Measurements from ENCODE around the gene SNN. TPM values are rescaled to one million over a fixed set of nuclear protein-coding genes. Genes with fewer than 3 reads are reported as not detected.

SNN gene
- polyA plus RNA-seq, 3 donors from 2014 or later = 2.4 to 11.1 (median 4.9) TPM

GRCh38 chr16:11684231-11685025 is 16.2 kb downstream of the SNN start:
- H3K27me3 Mint-ChIP-seq (ENCODE audit: low read depth in 3 of 3) = peaks cover 0 to 4% (median 0%) of the 10 kb centered on the region in 3 donors
- H3K9me3 Mint-ChIP-seq = no peaks in the 10 kb centered on the region
- no peak overlapping the region for H3K27ac Mint-ChIP-seq
- H3K36me3 Mint-ChIP-seq = peaks cover 21 to 50% (median 22%) of the 10 kb centered on the region in 3 donors
- no peak overlapping the region for H3K4me3 Mint-ChIP-seq
- H3K4me1 Mint-ChIP-seq = peaks cover 35 to 50% of the 10 kb centered on the region in 2 donors
- DNase-seq = no peak

GRCh38 chr16:11685844-11686618 is 17.8 kb downstream of the SNN start:
- no peak for DNase-seq
- peaks cover 35 to 41% of the 10 kb centered on the region in 2 donors for H3K4me1 Mint-ChIP-seq
- H3K36me3 Mint-ChIP-seq = peaks cover 24 to 52% (median 25%) of the 10 kb centered on the region in 3 donors
- peaks cover 0 to 4% (median 2%) of the 10 kb centered on the region in 3 donors for H3K27me3 Mint-ChIP-seq (ENCODE audit: low read depth in 3 of 3)
- H3K4me3 Mint-ChIP-seq = no peak overlapping the region
- H3K27ac Mint-ChIP-seq = no peak overlapping the region
- H3K9me3 Mint-ChIP-seq = no peaks in the 10 kb centered on the region

DNA sequence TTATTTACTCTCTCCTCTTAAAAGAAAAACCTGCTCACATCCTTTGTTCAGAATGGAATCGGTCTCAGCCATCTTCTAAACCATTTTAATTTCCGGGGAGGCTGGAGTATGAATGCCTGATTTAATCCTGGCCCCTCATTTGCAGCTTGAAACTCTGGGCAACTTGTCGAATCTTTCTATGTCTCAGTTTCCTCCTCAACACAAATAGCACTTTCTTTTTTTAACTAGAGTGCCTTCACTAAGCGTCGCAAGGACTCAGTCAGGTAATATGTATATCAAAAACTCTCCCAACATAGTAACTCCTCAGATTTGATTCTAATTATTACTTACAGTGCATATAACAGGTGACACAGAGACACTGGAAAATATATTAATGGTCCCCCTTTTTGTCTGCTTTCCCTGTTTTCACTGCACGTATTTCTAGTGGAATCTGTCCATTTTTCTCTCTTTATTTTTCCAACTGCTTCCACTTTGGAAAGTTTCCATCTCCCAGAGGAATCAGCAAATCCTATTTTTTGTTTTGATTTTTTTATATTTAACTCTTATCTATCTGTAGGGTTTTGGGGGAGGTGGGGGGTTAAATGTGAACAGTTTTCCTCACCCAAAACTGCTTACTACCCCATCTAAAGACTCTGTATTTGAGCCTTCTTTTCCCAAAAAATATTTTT is 18.6 kb downstream of the SNN start:
- peaks cover 0 to 4% (median 2%) of the 10 kb centered on the region in 3 donors for H3K27me3 Mint-ChIP-seq (ENCODE audit: low read depth in 3 of 3)
- no peaks in the 10 kb centered on the region for H3K9me3 Mint-ChIP-seq
- no peak overlapping the region for H3K27ac Mint-ChIP-seq
- H3K36me3 Mint-ChIP-seq = peaks cover 27 to 56% (median 28%) of the 10 kb centered on the region in 3 donors
- peaks cover 28 to 33% of the 10 kb centered on the region in 2 donors for H3K4me1 Mint-ChIP-seq
- DNase-seq = no peak
- no peak overlapping the region for H3K4me3 Mint-ChIP-seq

DNA sequence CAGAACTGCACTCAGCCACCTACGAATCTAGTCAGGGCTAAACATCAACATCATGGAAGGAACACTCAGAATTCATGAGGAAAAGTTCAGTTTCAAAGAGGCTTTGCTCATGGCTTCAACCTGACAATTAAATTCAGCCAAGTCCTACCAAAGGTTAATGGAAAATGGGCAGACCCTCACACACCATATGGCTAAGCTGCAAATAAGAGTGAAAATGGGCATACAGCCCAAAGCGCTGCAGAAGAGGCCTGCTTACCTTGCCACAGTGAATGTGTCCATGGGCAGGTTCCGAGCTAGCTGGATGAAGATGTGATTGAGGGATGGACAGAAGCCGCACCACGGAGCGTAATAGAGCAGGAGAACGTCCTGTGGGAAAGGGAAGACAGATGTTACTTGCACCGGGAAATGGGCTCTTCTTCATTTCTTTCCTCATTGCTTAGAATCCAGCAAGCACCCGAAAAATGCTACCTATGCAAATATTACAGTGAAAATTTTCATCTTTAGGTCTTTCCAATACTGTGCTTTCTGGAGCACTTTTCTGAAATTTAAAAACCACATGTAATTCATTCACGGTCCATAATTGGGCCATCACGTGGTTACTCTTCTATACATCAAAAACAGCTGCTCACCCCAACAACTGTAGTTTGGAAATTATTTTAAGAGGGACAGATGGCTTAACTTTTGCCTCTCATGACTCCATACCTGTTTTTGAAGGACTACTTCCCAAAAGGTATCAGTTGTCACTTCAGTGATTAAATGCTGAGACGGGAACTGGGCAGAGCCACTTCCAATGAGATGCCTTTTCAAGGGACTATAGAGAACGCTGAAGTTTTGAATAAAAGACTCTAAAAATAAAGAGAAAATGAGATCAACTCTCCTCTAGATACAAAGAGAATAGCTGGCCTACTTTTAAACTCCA is 19.6 kb downstream of the SNN start:
- H3K9me3 Mint-ChIP-seq = no peaks in the 10 kb centered on the region
- H3K4me3 Mint-ChIP-seq = peak overlapping the region in 1 of 5 donors; percentile 38
- H3K27me3 Mint-ChIP-seq (ENCODE audit: low read depth in 3 of 3) = peaks cover 0 to 2% (median under 1%) of the 10 kb centered on the region in 3 donors
- no peak for DNase-seq
- H3K27ac Mint-ChIP-seq = peak overlapping the region in 2 of 6 donors; percentile 30 to 75
- H3K36me3 Mint-ChIP-seq = peaks cover 24 to 57% (median 27%) of the 10 kb centered on the region in 3 donors
- H3K4me1 Mint-ChIP-seq = peaks cover 19 to 22% of the 10 kb centered on the region in 2 donors

DNA sequence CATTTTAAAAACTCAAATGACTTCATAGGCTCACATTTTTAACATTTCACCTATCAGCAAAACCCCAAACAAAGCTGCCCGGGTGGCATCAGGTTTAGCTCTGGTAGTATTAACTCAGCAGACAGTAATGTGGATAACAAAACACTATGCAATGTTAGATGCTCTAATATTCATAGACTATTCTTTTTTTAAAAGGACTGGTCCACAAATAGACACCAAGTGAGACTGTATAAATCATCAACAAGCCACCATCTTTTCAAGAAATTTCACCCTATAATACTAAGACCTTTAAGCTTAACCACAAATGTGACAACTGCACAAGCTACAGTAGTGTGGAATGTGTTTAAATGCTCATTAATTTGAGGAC is 20.2 kb downstream of the SNN start:
- peaks cover 17 to 22% of the 10 kb centered on the region in 2 donors for H3K4me1 Mint-ChIP-seq
- H3K4me3 Mint-ChIP-seq = no peak overlapping the region
- DNase-seq = no peak
- H3K36me3 Mint-ChIP-seq = peaks cover 23 to 56% (median 26%) of the 10 kb centered on the region in 3 donors
- no peaks in the 10 kb centered on the region for H3K9me3 Mint-ChIP-seq
- peak overlapping the region in 2 of 6 donors; percentile 11 to 35 for H3K27ac Mint-ChIP-seq
- H3K27me3 Mint-ChIP-seq (ENCODE audit: low read depth in 3 of 3) = peaks cover 0 to 2% (median 0%) of the 10 kb centered on the region in 3 donors

DNA sequence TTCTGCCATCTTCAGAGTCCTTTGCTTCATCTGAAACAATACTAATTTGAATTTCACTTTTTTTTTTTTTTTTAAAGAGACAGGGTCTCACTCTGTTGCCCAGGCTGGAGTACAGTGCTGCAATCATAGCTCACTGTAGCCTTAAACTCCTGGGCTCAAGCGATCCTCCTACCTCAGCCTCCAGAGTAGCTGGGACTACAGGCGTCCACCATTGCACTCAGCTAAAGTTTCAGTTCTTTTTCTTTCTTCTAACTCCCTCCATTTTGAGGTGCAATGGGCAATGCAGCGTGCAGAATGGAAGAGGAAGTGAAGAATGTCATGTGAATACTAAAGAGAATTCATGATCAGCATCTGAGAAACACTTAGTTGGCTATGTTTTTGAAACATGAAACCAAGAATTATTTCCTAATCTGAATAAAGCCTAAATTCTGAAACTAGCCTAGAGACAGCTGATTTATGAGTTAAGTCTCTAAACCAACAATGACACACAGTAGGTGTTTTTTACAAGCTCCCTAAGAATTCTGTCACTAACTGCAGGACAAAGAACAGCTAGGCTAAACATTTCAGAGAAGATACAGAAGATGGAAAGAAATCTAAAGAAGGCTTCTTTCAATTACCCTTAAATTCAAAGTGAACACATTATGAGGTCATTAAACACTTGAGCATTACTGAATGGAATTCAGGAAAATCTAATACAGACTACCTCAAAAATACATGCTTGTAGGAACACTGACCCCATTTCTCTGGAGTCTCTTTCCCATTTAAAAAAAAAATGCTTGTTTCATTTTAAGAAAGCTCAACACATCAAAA is 21.0 kb downstream of the SNN start:
- no peak overlapping the region for H3K4me3 Mint-ChIP-seq
- peak overlapping the region in 3 of 6 donors; percentile 32 to 81 (median 45) for H3K27ac Mint-ChIP-seq
- H3K27me3 Mint-ChIP-seq (ENCODE audit: low read depth in 3 of 3) = peaks cover 0 to 2% (median 0%) of the 10 kb centered on the region in 3 donors
- no peaks in the 10 kb centered on the region for H3K9me3 Mint-ChIP-seq
- no peak for DNase-seq
- peaks cover 17 to 22% of the 10 kb centered on the region in 2 donors for H3K4me1 Mint-ChIP-seq
- peaks cover 19 to 50% (median 26%) of the 10 kb centered on the region in 3 donors for H3K36me3 Mint-ChIP-seq

GRCh38 chr16:11691235-11691634 is 23.0 kb downstream of the SNN start:
- peaks cover 0 to 2% (median 2%) of the 10 kb centered on the region in 3 donors for H3K27me3 Mint-ChIP-seq (ENCODE audit: low read depth in 3 of 3)
- H3K9me3 Mint-ChIP-seq = no peaks in the 10 kb centered on the region
- peaks cover 15 to 54% (median 30%) of the 10 kb centered on the region in 3 donors for H3K36me3 Mint-ChIP-seq
- no peak overlapping the region for H3K27ac Mint-ChIP-seq
- peaks cover 25 to 36% of the 10 kb centered on the region in 2 donors for H3K4me1 Mint-ChIP-seq
- H3K4me3 Mint-ChIP-seq = no peak overlapping the region
- no peak for DNase-seq

- Mint-ChIP-seq H3K4me1 (peaks cover 29 to 42% of the 10 kb centered on the region in 2 donors), H3K4me3 (no peak overlapping the region), H3K27me3 (ENCODE audit: low read depth in 3 of 3) (peaks cover 0 to 4% (median 2%) of the 10 kb centered on the region in 3 donors), H3K36me3 (peaks cover 15 to 54% (median 25%) of the 10 kb centered on the region in 3 donors), H3K27ac (no peak overlapping the region), H3K9me3 (no peaks in the 10 kb centered on the region)
- DNase-seq = no peak
Measured at GRCh38 chr16:11691771-11692170, 23.5 kb downstream of the SNN start.

GRCh38 chr16:11692171-11692570 is 23.9 kb downstream of the SNN start:
- DNase-seq = no peak
- Mint-ChIP-seq H3K4me3 (no peak overlapping the region), H3K27me3 (ENCODE audit: low read depth in 3 of 3) (peaks cover 0 to 4% (median 2%) of the 10 kb centered on the region in 3 donors), H3K4me1 (peaks cover 31 to 46% of the 10 kb centered on the region in 2 donors), H3K9me3 (no peaks in the 10 kb centered on the region), H3K27ac (no peak overlapping the region), H3K36me3 (peaks cover 14 to 55% (median 27%) of the 10 kb centered on the region in 3 donors)

DNA sequence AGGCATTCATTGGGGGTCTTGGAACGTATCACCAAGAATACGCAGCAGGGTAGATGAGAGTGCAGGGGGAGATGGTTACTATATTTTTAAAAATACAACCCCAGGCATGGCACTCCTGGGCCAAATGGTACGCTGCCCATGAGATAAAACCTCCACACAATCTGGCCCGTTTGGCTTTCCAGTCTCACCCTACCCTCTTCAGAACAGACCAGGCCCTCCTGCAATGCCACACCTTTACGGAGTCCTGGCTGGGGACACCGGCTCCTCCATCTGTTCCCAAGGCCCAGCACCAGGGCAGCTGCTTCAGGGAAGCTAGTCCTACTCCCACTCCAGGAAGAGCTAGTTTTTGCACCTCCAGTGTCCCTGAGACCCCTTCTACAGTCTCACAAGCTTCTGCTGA is 24.4 kb downstream of the SNN start:
- Mint-ChIP-seq H3K36me3 (peaks cover 14 to 51% (median 26%) of the 10 kb centered on the region in 3 donors), H3K27ac (no peak overlapping the region), H3K9me3 (no peaks in the 10 kb centered on the region), H3K4me3 (no peak overlapping the region), H3K4me1 (peaks cover 34 to 48% of the 10 kb centered on the region in 2 donors), H3K27me3 (ENCODE audit: low read depth in 3 of 3) (peaks cover 0 to 4% (median 2%) of the 10 kb centered on the region in 3 donors)
- DNase-seq = no peak

- DNase-seq = no peak
- peaks cover 37 to 56% of the 10 kb centered on the region in 2 donors for H3K4me1 Mint-ChIP-seq
- H3K9me3 Mint-ChIP-seq = no peaks in the 10 kb centered on the region
- H3K27me3 Mint-ChIP-seq (ENCODE audit: low read depth in 3 of 3) = peaks cover 0 to 4% (median 3%) of the 10 kb centered on the region in 3 donors
- H3K36me3 Mint-ChIP-seq = peaks cover 18 to 56% (median 29%) of the 10 kb centered on the region in 3 donors
- peak overlapping the region in 1 of 5 donors; percentile 21 for H3K4me3 Mint-ChIP-seq
- H3K27ac Mint-ChIP-seq = peak overlapping the region in 4 of 6 donors; percentile 25 to 84 (median 52)
Measured at GRCh38 chr16:11696266-11697012, 28.2 kb downstream of the SNN start.

Data from immature natural killer cell (primary cell).